ENCODE results near the gene IGFALS.

GRCh38 chr16:1825864-1826690 is 32.6 kb upstream of the IGFALS start:
- TF ChIP-seq CTCF (IDR thresholded peaks at IDR 0.05), result peak in 1 of 4 experiments; percentile 26
- no peak for TF ChIP-seq POLR2A (IDR thresholded peaks at IDR 0.05)

Data from prostate gland (tissue), 2 donors.